H1 (cell line): ENCODE measurements around the gene SPATA13. TPM values are rescaled to one million over a fixed set of nuclear protein-coding genes. Genes with fewer than 3 reads are reported as not detected.

Experiments used
- CTCF ChIA-PET: fragments of 300-600 bp; sonication (Branson Sonifier 250); formaldehyde crosslinking; loops from one replicate; lab custom pipeline; 2021; ENCODE audit not compliant: partially characterized antibody; lab: Charles Lee
- POLR2A ChIA-PET: fragments of 300-600 bp; sonication (Branson Sonifier 250); formaldehyde crosslinking; loops from one replicate; lab custom pipeline; 2021; ENCODE audit warnings: inconsistent platforms; ENCODE audit not compliant: partially characterized antibody; lab: Charles Lee
- DNase-seq, 2 experiments: peaks; one replicate each; pipeline versions ENCODE4 v3.0.0 to v3.0.0-alpha.2; 2010 to 2022; ENCODE audit warnings: low spot score in 2 of 2, low read depth in 1 of 2, mixed read lengths in 1 of 2
- FAIRE-seq: peaks from 2 replicates; lab custom pipeline; 2011; peaks lifted over from hg19 to GRCh38; lab: Jason Lieb, UNC
- H2AFZ ChIP-seq: 2 replicates; pipeline ENCODE4 v1.8.1; 2012; ENCODE audit warnings: low read length, inconsistent platforms
- H2AK5ac ChIP-seq: 2 replicates; pipeline ENCODE4 v1.6.1; 2013; ENCODE audit warnings: low read depth, low read length
- H2BK120ac ChIP-seq: replicated peaks from 2 replicates; pipeline ENCODE3; 2013; ENCODE audit warnings: low read depth, low read length, inconsistent platforms
- H2BK12ac ChIP-seq: 2 replicates; pipeline ENCODE4 v1.6.1; 2013; ENCODE audit warnings: low read depth, low read length
- H2BK15ac ChIP-seq: 2 replicates; pipeline ENCODE4 v1.6.1; 2013; ENCODE audit warnings: low read length
- H2BK20ac ChIP-seq: 2 replicates; pipeline ENCODE4 v1.6.1; 2013; ENCODE audit warnings: low read length
- H2BK5ac ChIP-seq: 2 replicates; pipeline ENCODE4 v1.6.1; 2013; ENCODE audit warnings: low read depth, low read length
- H3K14ac ChIP-seq: 2 replicates; pipeline ENCODE4 v1.6.1; 2013; ENCODE audit warnings: inconsistent platforms; ENCODE audit not compliant: insufficient read length
- H3K18ac ChIP-seq: 2 replicates; pipeline ENCODE4 v1.6.1; 2013; ENCODE audit warnings: low read length; ENCODE audit errors: extremely low read depth
- H3K23ac ChIP-seq: 2 replicates; pipeline ENCODE4 v1.6.1; 2013; ENCODE audit warnings: inconsistent platforms; ENCODE audit not compliant: insufficient read length
- H3K23me2 ChIP-seq: 2 replicates; pipeline ENCODE4 v1.6.1; 2013; ENCODE audit warnings: low read depth, low read length
- H3K27ac ChIP-seq: 2 replicates; pipeline ENCODE4 v1.6.1; 2011; ENCODE audit warnings: low read depth, low read length, inconsistent platforms
- H3K27me3 ChIP-seq, 4 experiments: replicated peaks in 1 of 4; 1 replicate in 1 of 4; 2 replicates in 3 of 4; pipeline versions ENCODE4 v1.6.1 to v1.8.1; 2011 to 2013; ENCODE audit warnings: low read length in 3 of 4, mild to moderate bottlenecking in 3 of 4, inconsistent platforms in 2 of 4, mixed read lengths in 2 of 4, moderate library complexity in 1 of 4; ENCODE audit not compliant: control insufficient read depth in 3 of 4, insufficient read depth in 3 of 4; ENCODE audit errors: extremely low read depth in 1 of 4
- H3K36me3 ChIP-seq, 4 experiments: 2 replicates each; pipeline versions ENCODE4 v1.6.1 to v1.8.1; 2011 to 2013; ENCODE audit warnings: mild to moderate bottlenecking in 4 of 4, low read length in 3 of 4, moderate library complexity in 2 of 4, control low read depth in 1 of 4, inconsistent platforms in 1 of 4; ENCODE audit not compliant: insufficient read depth in 4 of 4, control insufficient read depth in 2 of 4
- H3K4ac ChIP-seq: replicated peaks from 2 replicates; pipeline ENCODE3; 2013; ENCODE audit warnings: low read length, low read depth, mixed read lengths, inconsistent platforms; ENCODE audit not compliant: insufficient read length
- H3K4me1 ChIP-seq, 4 experiments: replicated peaks in 1 of 4; 1 replicate in 1 of 4; 2 replicates in 3 of 4; pipeline versions ENCODE4 v1.6.1 to v1.8.1; 2011 to 2013; ENCODE audit warnings: low read length in 3 of 4, inconsistent platforms in 2 of 4, mixed read lengths in 1 of 4; ENCODE audit not compliant: insufficient read depth in 4 of 4, control insufficient read depth in 3 of 4
- H3K4me2 ChIP-seq, 2 experiments: 2 replicates each; pipeline versions ENCODE4 v1.6.1 to v1.8.1; 2011 to 2013; ENCODE audit warnings: low read depth in 2 of 2, low read length in 2 of 2, control low read depth in 1 of 2, inconsistent platforms in 1 of 2, mild to moderate bottlenecking in 1 of 2; ENCODE audit not compliant: insufficient read depth in 1 of 2
- H3K4me3 ChIP-seq, 4 experiments: fragments of 200-600, 300-600 bp in 1 of 4; sonication (generic), shearing (Covaris generic), sonication (Bioruptor Twin) in 1 of 4; 2 replicates each; pipeline versions ENCODE4 v1.5.1 to v1.8.1; 2011 to 2016; ENCODE audit warnings: low read length in 4 of 4, low read depth in 3 of 4, control low read depth in 2 of 4, inconsistent platforms in 2 of 4, mild to moderate bottlenecking in 2 of 4, mixed read lengths in 1 of 4, moderate library complexity in 1 of 4; ENCODE audit not compliant: insufficient read depth in 2 of 4; ENCODE audit errors: extremely low read depth in 1 of 4
- H3K56ac ChIP-seq: replicated peaks from 2 replicates; pipeline ENCODE3; 2013; ENCODE audit warnings: low read depth, mild to moderate bottlenecking, mixed read lengths, low read length, inconsistent platforms; ENCODE audit not compliant: insufficient read length
- H3K79me1 ChIP-seq: 2 replicates; pipeline ENCODE4 v1.6.1; 2013; ENCODE audit warnings: low read depth, low read length, control low read depth
- H3K79me2 ChIP-seq, 2 experiments: 2 replicates each; pipeline versions ENCODE4 v1.6.1 to v1.8.1; 2012 to 2013; ENCODE audit warnings: low read length in 2 of 2, mild to moderate bottlenecking in 2 of 2, inconsistent platforms in 1 of 2; ENCODE audit not compliant: insufficient read depth in 2 of 2, control insufficient read depth in 1 of 2
- H3K9ac ChIP-seq, 4 experiments: replicated peaks in 1 of 4; 1 replicate in 1 of 4; 2 replicates in 3 of 4; pipeline versions ENCODE4 v1.6.1 to v1.8.1; 2011 to 2013; ENCODE audit warnings: low read depth in 3 of 4, low read length in 3 of 4, control low read depth in 2 of 4, mild to moderate bottlenecking in 2 of 4, moderate library complexity in 2 of 4, inconsistent platforms in 1 of 4; ENCODE audit errors: extremely low read depth in 1 of 4
- H3K9me3 ChIP-seq, 2 experiments: 2 replicates each; pipeline versions ENCODE4 v1.6.1 to v1.8.1; 2012 to 2013; ENCODE audit warnings: mild to moderate bottlenecking in 2 of 2, moderate library complexity in 2 of 2, control low read depth in 1 of 2, inconsistent platforms in 1 of 2, low read depth in 1 of 2, low read length in 1 of 2, mixed read lengths in 1 of 2; ENCODE audit not compliant: insufficient read depth in 2 of 2
- H4K20me1 ChIP-seq, 2 experiments: replicated peaks in 1 of 2; 2 replicates each; pipeline versions ENCODE3 to v1.8.1; 2011 to 2013; ENCODE audit warnings: inconsistent platforms in 2 of 2, low read length in 2 of 2, mild to moderate bottlenecking in 1 of 2; ENCODE audit not compliant: insufficient read depth in 2 of 2, control insufficient read depth in 1 of 2
- H4K5ac ChIP-seq: 2 replicates; pipeline ENCODE4 v1.6.1; 2013; ENCODE audit warnings: low read length, low read depth, mixed read lengths, inconsistent platforms; ENCODE audit not compliant: insufficient read length
- H4K8ac ChIP-seq: 2 replicates; pipeline ENCODE4 v1.8.0; 2013; ENCODE audit warnings: mild to moderate bottlenecking, moderate library complexity, low read length, inconsistent platforms; ENCODE audit not compliant: insufficient read depth; ENCODE audit errors: extremely low read depth
- H4K91ac ChIP-seq: replicated peaks from 2 replicates; pipeline ENCODE3; 2013; ENCODE audit warnings: low read length, mixed read lengths, inconsistent platforms; ENCODE audit not compliant: insufficient read length
- BRCA1 ChIP-seq: IDR thresholded peaks from 2 replicates; pipeline ENCODE4 v1.6.1; 2012; ENCODE audit warnings: low read depth, low read length, improper control_type of control experiment
- CEBPB ChIP-seq: IDR thresholded peaks from 2 replicates; pipeline ENCODE4 v1.6.1; 2012; ENCODE audit warnings: low read depth, low read length
- CHD1 ChIP-seq: IDR thresholded peaks from 2 replicates; pipeline ENCODE4 v1.6.1; 2012; ENCODE audit warnings: low read depth, low read length, improper control_type of control experiment
- CREB1 ChIP-seq: IDR thresholded peaks from 2 replicates; pipeline ENCODE4 v1.6.1; 2012; ENCODE audit warnings: inconsistent platforms
- GABPA ChIP-seq: IDR thresholded peaks from 2 replicates; pipeline ENCODE4 v1.6.1; 2011; ENCODE audit warnings: mild to moderate bottlenecking, low read length, moderate library complexity, borderline replicate concordance; ENCODE audit not compliant: insufficient read depth
- RBBP5 ChIP-seq: IDR thresholded peaks from 2 replicates; pipeline ENCODE4 v1.7.1; 2012; ENCODE audit warnings: low read depth, mild to moderate bottlenecking, inconsistent platforms, low read length, moderate library complexity, borderline replicate concordance
- SIN3A ChIP-seq, 2 experiments: IDR thresholded peaks in 1 of 2; conservative IDR thresholded peaks in 1 of 2; 2 replicates each; pipeline ENCODE4 v1.6.1; 2011 to 2012; ENCODE audit warnings: low read length in 2 of 2, improper control_type of control experiment in 1 of 2, low read depth in 1 of 2, mild to moderate bottlenecking in 1 of 2
- WGBS, 2 experiments: shearing (Covaris generic) in 1 of 2; methylation state at CpG; one replicate each; pipeline versions ENCODE4 v1.1.6 to v1.1.7; 2013 to 2015; ENCODE audit warnings: low lambda C conversion rate in 2 of 2, mixed read lengths in 2 of 2, inconsistent platforms in 1 of 2, low coverage in 1 of 2, missing lambda C conversion rate in 1 of 2; ENCODE audit not compliant: insufficient replicate concordance in 2 of 2, insufficient coverage in 1 of 2, insufficient read length in 1 of 2; ENCODE audit errors: extremely low coverage in 1 of 2, missing lambda C conversion rate in 1 of 2; 5-methylcytosine and 5-hydroxymethylcytosine counted together
- polyA plus RNA-seq, 7 experiments: library from polyadenylated mRNA; depleted of rRNA in 3 of 7; stranded (reverse) in 5 of 7; unstranded in 2 of 7; fragments of >200 nt in 5 of 7; fragments of 200-250 nt in 2 of 7; gene quantifications; 1 replicate in 5 of 7; 2 replicates in 1 of 7; 4 replicates in 1 of 7; pipeline versions ENCODE4 v1.2.1 to v1.2.3, GENCODE V29; 2011 to 2013; ENCODE audit warnings: missing spikeins in 2 of 7, mixed read lengths in 2 of 7
- total RNA-seq: library from RNA; stranded (reverse); fragmentation: NEBNext Ultra II Directional; extraction: Animal tissue kit (Norgen Biotek cat#: 25700); gene quantifications from 2 replicates; pipeline ENCODE4 v1.2.1, GENCODE V29; 2021

Gene SPATA13
- total and polyA plus RNA-seq, 2 of the 8 experiments (the other 6 are each of a cell fraction or from before 2014, with no cell fraction given), result 12.6 to 30.9 TPM

- Histone ChIP-seq H3K4me1 (peaks cover 0 to 2% (median 0%) of the 10 kb centered on the region in 4 experiments; a peak in 2 of 7 replicates), H3K9ac (no peak overlapping the region), H2BK120ac (no peak overlapping the region), H3K4ac (no peak overlapping the region), H3K79me2 (peaks cover 0 to 16% of the 10 kb centered on the region in 2 experiments; a peak in 1 of 4 replicates), H3K56ac (no peak overlapping the region), H2BK20ac (no peak overlapping the region), H2BK12ac (no peak overlapping the region), H4K8ac (no peak overlapping the region), H3K14ac (no peak overlapping the region), H3K79me1 (peaks cover 2% of the 10 kb centered on the region; the same call in 1 of the 2 replicates), H3K27ac (no peak overlapping the region), H3K23ac (no peak overlapping the region), H4K91ac (no peak overlapping the region), H2BK5ac (no peak overlapping the region; the same call in 1 of the 2 replicates), H3K4me2 (no peak overlapping the region), H2AK5ac (no peak overlapping the region), H2AFZ (no peak overlapping the region), H3K18ac (no peak overlapping the region), H4K20me1 (peaks cover 0 to 5% of the 10 kb centered on the region in 2 experiments), H4K5ac (no peak overlapping the region), H3K9me3 (no peaks in the 10 kb centered on the region), H3K23me2 (no peaks in the 10 kb centered on the region), H3K4me3 (no peak overlapping the region), H3K27me3 (no peaks in the 10 kb centered on the region), H3K36me3 (peaks cover 0 to 4% (median 0%) of the 10 kb centered on the region in 4 experiments; a peak in 2 of 8 replicates), H2BK15ac (no peak overlapping the region)
- no peak for TF ChIP-seq RBBP5
- TF ChIP-seq CEBPB, result no peak
- TF ChIP-seq BRCA1, result no peak
- TF ChIP-seq GABPA, result no peak
- no peak for TF ChIP-seq CREB1
- TF ChIP-seq CHD1, result no peak
- no peak for TF ChIP-seq SIN3A (conservative IDR thresholded peaks at IDR 0.05 in 1 of 2, IDR thresholded peaks at IDR 0.05 in 1 of 2; ENCODE audit: low read depth in 1 of 2, low read length in 2 of 2)
- ChIA-PET CTCF (interaction anchor here (1.0 to 1.4 kb wide), 2 partner anchors 19 kb away, joined by 3 to 4 read pairs; no protein-coding TSS in a partner anchor), POLR2A (no interaction called here)
- FAIRE-seq, result no peak
- no peak for DNase-seq
- 93% methylated on average over 9 of the region's 9 CpGs; no CpG with 5 or more reads in 1 of the 2 experiments for WGBS, 2 experiments
Measured at GRCh38 chr13:24249624-24250023, 89.1 kb downstream of the SPATA13 start.
